CD14-positive monocyte (primary cell): Measurements from ENCODE around the gene RNASE12. TPM values are rescaled to one million over a fixed set of nuclear protein-coding genes. Genes with fewer than 3 reads are reported as not detected.
A peak's percentile ranks its signal among the peaks of the same experiment; 100 is the strongest.

Experiments used
- DNase-seq, 3 donors: peaks; one replicate each; pipeline ENCODE4 v3.0.0-alpha.2; 2011 to 2022
- H2AFZ ChIP-seq: 2 replicates; pipeline ENCODE4 v1.6.0; 2012; ENCODE audit warnings: mild to moderate bottlenecking, low read depth, low read length, inconsistent platforms; ENCODE audit not compliant: insufficient read depth, poor library complexity, severe bottlenecking
- H3K27ac ChIP-seq, 2 donors: 1 replicate in 1 of 2; 2 replicates in 1 of 2; pipeline ENCODE4 v1.5.1; 2012 to 2013; ENCODE audit warnings: low read length in 2 of 2, control low read depth in 1 of 2, inconsistent platforms in 1 of 2, low read depth in 1 of 2, mild to moderate bottlenecking in 1 of 2
- H3K27me3 ChIP-seq, 2 donors: one replicate each; pipeline versions ENCODE4 v1.6.0 to v1.6.1; 2011 to 2013; ENCODE audit warnings: low read length in 2 of 2; ENCODE audit not compliant: control insufficient read depth in 2 of 2, insufficient read depth in 2 of 2
- H3K36me3 ChIP-seq, 2 donors: replicated peaks in 1 of 2; 1 replicate in 1 of 2; 2 replicates in 1 of 2; pipeline versions ENCODE4 v1.5.1 to v1.6.1; 2012 to 2013; ENCODE audit warnings: low read length in 2 of 2, control low read depth in 1 of 2, inconsistent platforms in 1 of 2, mild to moderate bottlenecking in 1 of 2; ENCODE audit not compliant: insufficient read depth in 2 of 2, control insufficient read depth in 1 of 2
- H3K4me1 ChIP-seq, 2 donors: 1 replicate in 1 of 2; 2 replicates in 1 of 2; pipeline versions ENCODE4 v1.5.1 to v1.6.1; 2012 to 2013; ENCODE audit warnings: low read length in 2 of 2, control low read depth in 1 of 2, inconsistent platforms in 1 of 2, mild to moderate bottlenecking in 1 of 2, moderate library complexity in 1 of 2; ENCODE audit not compliant: insufficient read depth in 2 of 2, control insufficient read depth in 1 of 2
- H3K4me2 ChIP-seq: replicated peaks from 2 replicates; pipeline ENCODE3; 2012; ENCODE audit warnings: low read length, moderate library complexity, mild to moderate bottlenecking; ENCODE audit not compliant: poor library complexity, severe bottlenecking; ENCODE audit errors: extremely low read depth
- H3K4me3 ChIP-seq, 3 experiments: fragments of 200-600 bp in 1 of 3; sonication (generic) in 1 of 3; replicated peaks in 1 of 3; 1 replicate in 2 of 3; 2 replicates in 1 of 3; pipeline ENCODE4 v1.5.1; 2011 to 2013; ENCODE audit warnings: low read length in 3 of 3, mild to moderate bottlenecking in 3 of 3, control low read depth in 2 of 3, low read depth in 2 of 3, inconsistent platforms in 1 of 3, moderate library complexity in 1 of 3
- H3K79me2 ChIP-seq: 2 replicates; pipeline ENCODE4 v1.6.0; 2012; ENCODE audit warnings: mild to moderate bottlenecking, control low read depth, inconsistent platforms, low read length, moderate library complexity; ENCODE audit not compliant: insufficient read depth
- H3K9ac ChIP-seq: 2 replicates; pipeline ENCODE4 v1.6.0; 2017; ENCODE audit warnings: low read length, mild to moderate bottlenecking; ENCODE audit not compliant: insufficient read depth, poor library complexity, severe bottlenecking
- H3K9me3 ChIP-seq, 2 donors: replicated peaks in 1 of 2; 1 replicate in 1 of 2; 2 replicates in 1 of 2; pipeline versions ENCODE4 v1.5.1 to v1.6.1; 2012 to 2013; ENCODE audit warnings: low read length in 2 of 2, control low read depth in 1 of 2; ENCODE audit not compliant: control insufficient read depth in 1 of 2, insufficient read depth in 1 of 2
- H4K20me1 ChIP-seq: 2 replicates; pipeline ENCODE4 v1.6.0; 2012; ENCODE audit warnings: mild to moderate bottlenecking, low read length, control low read depth, moderate library complexity; ENCODE audit not compliant: insufficient read depth
- H3K27ac Mint-ChIP-seq, 7 donors: one replicate each; pipeline ENCODE4 v1.8.0; 2020; ENCODE audit warnings: mild to moderate bottlenecking in 7 of 7, mixed read lengths in 7 of 7, moderate library complexity in 6 of 7, inconsistent platforms in 2 of 7
- H3K27me3 Mint-ChIP-seq, 3 donors: one replicate each; pipeline ENCODE4 v1.8.0; 2021 to 2022; ENCODE audit warnings: low read depth in 3 of 3, mild to moderate bottlenecking in 3 of 3, mixed read lengths in 3 of 3, moderate library complexity in 3 of 3, inconsistent platforms in 1 of 3
- H3K36me3 Mint-ChIP-seq, 2 donors: one replicate each; pipeline ENCODE4 v1.8.0; 2020; ENCODE audit warnings: mixed read lengths in 2 of 2, inconsistent platforms in 1 of 2, mild to moderate bottlenecking in 1 of 2
- H3K4me1 Mint-ChIP-seq: one replicate; pipeline ENCODE4 v1.8.0; 2020; ENCODE audit warnings: mild to moderate bottlenecking, mixed read lengths
- H3K4me3 Mint-ChIP-seq, 2 donors: one replicate each; pipeline ENCODE4 v1.8.0; 2020; ENCODE audit warnings: mild to moderate bottlenecking in 2 of 2, mixed read lengths in 2 of 2, moderate library complexity in 1 of 2
- H3K9me3 Mint-ChIP-seq, 7 donors: one replicate each; pipeline ENCODE4 v1.8.0; 2020 to 2022; ENCODE audit warnings: mixed read lengths in 7 of 7, mild to moderate bottlenecking in 6 of 7, moderate library complexity in 6 of 7, inconsistent platforms in 2 of 7
- CTCF ChIP-seq: fragments of 200-600 bp; IDR thresholded peaks from one replicate; pipeline ENCODE4 v1.8.0; 2022; ENCODE audit warnings: antibody characterized with exemption, mild to moderate bottlenecking
- WGBS: methylation state at CpG from one replicate; pipeline ENCODE4 v1.1.5; 2013; ENCODE audit warnings: missing lambda C conversion rate; ENCODE audit not compliant: insufficient coverage; 5-methylcytosine and 5-hydroxymethylcytosine counted together
- intact Hi-C, 2 donors: fragments of 100-400 bp; cut with micrococcal nuclease; formaldehyde crosslinking; loops; one replicate each; pipeline versions ENCODE4 v1.15.0 to v1.15.1; 2023
- polyA plus RNA-seq, 3 donors: library from polyadenylated mRNA; depleted of rRNA in 1 of 3; unstranded in 2 of 3; stranded (reverse) in 1 of 3; fragments of 300-500 nt in 2 of 3; fragments of >200 nt in 1 of 3; fragmentation: Illumina TruSeq in 2 of 3; gene quantifications; 1 replicate in 2 of 3; 2 replicates in 1 of 3; pipeline ENCODE4 v1.2.3, GENCODE V29; 2012 to 2021

Gene RNASE12
- polyA plus RNA-seq, 3 donors = not detected

- DNase-seq = no peak
- H3K27ac Mint-ChIP-seq = peak overlapping the region in 1 of 7 donors; percentile 55
- H3K9me3 Mint-ChIP-seq = no peaks in the 10 kb centered on the region
- Histone ChIP-seq H3K4me3 (no peak overlapping the region), H4K20me1 (no peaks in the 10 kb centered on the region), H3K36me3 (no peaks in the 10 kb centered on the region), H3K4me1 (peaks cover 3 to 6% of the 10 kb centered on the region in 2 donors), H3K9ac (no peak overlapping the region), H3K27me3 (no peaks in the 10 kb centered on the region), H2AFZ (no peak overlapping the region), H3K4me2 (no peak overlapping the region), H3K27ac (no peak overlapping the region), H3K79me2 (no peaks in the 10 kb centered on the region), H3K9me3 (no peaks in the 10 kb centered on the region)
- peaks cover 0 to 3% (median 0%) of the 10 kb centered on the region in 3 donors for H3K27me3 Mint-ChIP-seq
- peaks cover 14% of the 10 kb centered on the region for H3K4me1 Mint-ChIP-seq
- H3K36me3 Mint-ChIP-seq = no peaks in the 10 kb centered on the region
- no peak for TF ChIP-seq CTCF
- H3K4me3 Mint-ChIP-seq = no peak overlapping the region
- WGBS = 100% methylated on average over 9 of the region's 9 CpGs
- intact Hi-C loops = no loop called here
Measured at GRCh38 chr14:20602583-20602982, 11.4 kb upstream of the RNASE12 start.

- Histone ChIP-seq H2AFZ (peak overlapping the region; percentile 59), H3K4me3 (peak overlapping the region in 2 of 3 experiments; percentile 17 to 53), H3K79me2 (no peaks in the 10 kb centered on the region), H3K9me3 (no peaks in the 10 kb centered on the region), H3K4me1 (peaks cover 3 to 6% of the 10 kb centered on the region in 2 donors), H3K27me3 (no peaks in the 10 kb centered on the region), H4K20me1 (no peaks in the 10 kb centered on the region), H3K27ac (peak overlapping the region in 1 of 2 donors; percentile 36), H3K4me2 (peak overlapping the region; percentile 35), H3K36me3 (no peaks in the 10 kb centered on the region), H3K9ac (no peak overlapping the region)
- H3K4me3 Mint-ChIP-seq = peak overlapping the region; percentile 71 to 72
- no peaks in the 10 kb centered on the region for H3K36me3 Mint-ChIP-seq
- no peak overlapping the region for H3K27ac Mint-ChIP-seq
- H3K4me1 Mint-ChIP-seq = peaks cover 14% of the 10 kb centered on the region
- intact Hi-C loops = no loop called here
- TF ChIP-seq CTCF = no peak
- no peaks in the 10 kb centered on the region for H3K9me3 Mint-ChIP-seq
- WGBS = 46% methylated on average over 12 of the region's 12 CpGs
- peaks cover 0 to 6% (median 0%) of the 10 kb centered on the region in 3 donors for H3K27me3 Mint-ChIP-seq
- no peak for DNase-seq
Measured at GRCh38 chr14:20601522-20601921, 10.3 kb upstream of the RNASE12 start.
